ENCODE data around the gene SLC16A1.
"Not testable (repeated sequence)": the region's sequence is repeated elsewhere in the genome, so short reads cannot be mapped to it uniquely, and the experiment has no call there.

Gene SLC16A1, protein sequence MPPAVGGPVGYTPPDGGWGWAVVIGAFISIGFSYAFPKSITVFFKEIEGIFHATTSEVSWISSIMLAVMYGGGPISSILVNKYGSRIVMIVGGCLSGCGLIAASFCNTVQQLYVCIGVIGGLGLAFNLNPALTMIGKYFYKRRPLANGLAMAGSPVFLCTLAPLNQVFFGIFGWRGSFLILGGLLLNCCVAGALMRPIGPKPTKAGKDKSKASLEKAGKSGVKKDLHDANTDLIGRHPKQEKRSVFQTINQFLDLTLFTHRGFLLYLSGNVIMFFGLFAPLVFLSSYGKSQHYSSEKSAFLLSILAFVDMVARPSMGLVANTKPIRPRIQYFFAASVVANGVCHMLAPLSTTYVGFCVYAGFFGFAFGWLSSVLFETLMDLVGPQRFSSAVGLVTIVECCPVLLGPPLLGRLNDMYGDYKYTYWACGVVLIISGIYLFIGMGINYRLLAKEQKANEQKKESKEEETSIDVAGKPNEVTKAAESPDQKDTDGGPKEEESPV

DNA sequence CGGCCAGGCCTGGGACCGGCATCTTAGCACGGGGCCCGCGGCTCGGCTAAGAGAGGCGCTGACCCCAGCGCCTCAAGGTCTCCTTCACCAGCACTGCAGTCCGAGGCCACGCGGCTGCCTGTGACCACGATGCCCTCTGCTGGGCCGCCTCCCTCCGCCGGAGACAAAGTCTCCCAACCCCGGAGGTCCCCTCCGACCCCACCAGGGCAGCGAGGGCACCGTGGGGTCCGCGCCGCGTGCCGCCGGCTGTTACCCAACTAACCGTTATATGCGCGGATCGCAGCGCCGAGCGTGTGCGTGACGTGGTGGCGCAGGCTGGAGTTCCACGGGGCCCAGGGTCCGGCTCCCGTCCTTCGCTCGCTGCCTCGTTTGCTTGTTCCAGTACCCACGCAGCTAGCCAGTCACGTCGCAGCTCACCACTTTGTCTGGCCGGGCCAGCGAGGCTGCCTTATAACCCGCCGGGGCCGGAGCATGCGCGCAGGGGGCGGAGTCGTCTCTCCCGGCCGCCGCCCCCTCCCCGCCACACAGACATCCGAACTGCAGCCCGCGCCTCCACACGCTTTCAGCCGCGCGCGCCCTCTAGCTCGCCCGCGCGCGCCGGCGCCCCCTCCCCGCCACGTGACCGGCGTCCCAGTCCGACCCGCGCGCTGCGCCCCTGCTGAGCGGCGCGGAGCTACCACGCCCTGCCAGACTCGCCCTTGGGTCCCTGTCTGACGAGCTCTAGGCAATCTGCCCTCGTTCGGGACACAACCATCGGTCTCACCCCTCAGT lies at the start of gene SLC16A1:
SLC16A1 (minus strand) TSS at position 424 of the 771 bp plus-strand sequence. CDS start 26,888 bp downstream, outside the sequence.
- DNase-seq (ENCODE audit: low read depth in 2 of 2): peak; percentile 79 to 93

DNA sequence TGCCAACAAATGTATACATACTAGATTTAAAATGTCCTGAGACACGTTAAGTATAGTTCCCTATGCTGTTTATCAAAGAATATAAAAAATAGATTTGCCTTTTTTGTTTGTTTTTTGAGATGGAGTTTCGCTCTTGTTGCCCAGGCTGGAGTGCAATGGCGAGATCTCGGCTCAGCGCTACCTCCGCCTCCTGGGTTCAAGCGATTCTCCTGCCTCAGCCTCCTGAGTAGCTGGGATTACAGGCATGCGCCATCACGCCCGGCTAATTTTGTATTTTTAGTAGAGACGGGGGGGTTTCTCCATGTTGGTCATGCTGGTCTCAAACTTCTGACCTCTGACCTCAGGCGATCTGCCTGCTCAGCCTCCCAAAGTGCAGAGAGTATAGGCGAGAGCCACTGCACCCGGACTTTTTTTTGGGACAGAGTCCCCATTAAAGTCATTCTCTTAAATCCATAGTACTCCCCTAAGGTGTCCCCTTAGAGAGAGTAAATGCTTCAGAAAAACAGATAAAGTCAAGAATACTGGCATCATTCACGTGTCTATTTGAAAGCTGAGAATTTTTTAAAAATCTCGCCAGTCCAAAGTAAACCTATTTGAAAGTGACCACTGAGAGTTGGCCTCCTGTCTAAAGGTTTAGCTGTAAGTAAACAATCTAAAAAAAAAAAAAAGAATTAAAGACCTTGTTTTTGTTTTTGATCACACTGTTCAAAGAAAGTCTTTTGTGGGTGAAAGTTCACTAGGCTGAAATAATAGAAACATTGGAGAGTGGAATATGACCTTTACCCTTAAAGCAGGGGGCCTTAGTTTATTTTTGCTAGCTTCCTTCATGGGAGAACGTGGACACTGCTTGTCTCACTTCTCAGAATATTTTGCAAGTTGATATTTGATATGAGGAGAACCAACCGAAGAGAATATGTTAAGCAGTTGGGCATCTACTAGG lies 48.0 kb upstream of the SLC16A1 start:
- DNase-seq (ENCODE audit: low read depth in 2 of 2): no peak

DNA sequence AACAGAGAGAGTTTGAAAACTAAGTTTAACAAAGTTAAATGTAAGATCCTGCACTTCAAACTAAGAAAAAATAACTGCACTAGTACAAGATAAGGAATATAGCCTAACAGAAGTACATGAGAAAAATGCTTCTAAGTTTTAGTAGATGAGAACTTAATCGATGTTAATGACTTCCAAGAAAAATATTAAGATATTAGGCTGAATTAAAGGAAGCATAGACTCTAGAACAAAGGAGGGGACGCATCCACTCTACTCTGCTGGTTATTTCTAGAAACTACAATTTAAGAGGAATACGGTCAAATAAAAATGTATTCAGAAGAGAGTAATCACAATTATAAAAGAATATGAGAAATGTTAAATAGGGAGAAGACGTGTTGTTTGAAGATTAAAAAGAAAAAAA lies 46.3 kb upstream of the SLC16A1 start:
- no peak for DNase-seq (ENCODE audit: low read depth in 2 of 2)

DNA sequence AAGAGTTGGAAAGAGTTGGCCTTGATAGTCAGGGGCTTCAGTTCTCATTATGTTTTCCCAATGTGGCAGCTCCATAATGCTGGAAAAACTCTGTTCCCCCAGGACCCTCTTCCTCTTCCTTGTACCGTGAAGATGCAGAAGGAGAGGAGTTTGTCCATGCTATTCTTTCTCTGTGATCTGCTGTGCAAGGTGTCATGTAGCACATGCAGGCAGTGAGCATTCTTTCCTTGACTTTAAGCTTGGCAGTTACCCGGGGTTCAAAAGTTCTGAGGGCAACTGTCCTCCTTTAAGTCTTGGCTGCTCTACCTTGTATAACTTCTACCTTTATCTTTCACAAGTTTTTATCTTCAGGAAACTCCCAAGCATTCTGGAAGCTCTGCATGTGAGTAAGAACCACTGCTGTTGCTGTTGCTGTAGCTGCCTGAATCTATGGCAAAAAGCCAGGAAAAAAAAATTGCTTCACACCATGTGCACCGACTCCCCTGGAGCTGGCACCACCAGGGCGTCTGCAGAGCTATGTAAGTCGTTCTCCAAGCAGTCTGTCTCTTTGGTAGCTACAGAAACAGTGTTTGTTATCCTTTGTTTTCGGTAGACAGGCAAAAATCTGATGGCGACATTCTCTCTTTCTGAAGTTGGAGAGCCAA lies 42.7 kb upstream of the SLC16A1 start:
- no peak for DNase-seq (ENCODE audit: low read depth in 2 of 2)

DNA sequence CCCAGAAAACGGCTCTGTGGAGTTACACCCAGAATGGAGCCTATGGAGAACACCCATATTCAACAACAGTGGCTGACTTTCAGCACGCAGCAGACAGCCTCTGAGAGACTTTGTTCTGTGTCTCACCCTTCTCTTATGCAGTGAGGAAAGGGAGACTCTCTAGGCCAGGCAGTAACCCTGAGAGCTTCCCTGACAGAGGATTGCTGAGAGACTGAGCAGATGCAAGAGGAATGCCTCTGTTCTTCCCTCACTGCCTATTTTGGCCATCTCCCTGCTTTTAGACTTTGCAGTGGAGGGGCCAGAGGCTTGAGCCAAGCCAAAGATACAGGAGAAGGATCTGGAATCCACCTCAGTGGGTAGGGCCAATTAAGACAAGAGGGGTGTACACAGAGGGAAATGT lies 41.8 kb upstream of the SLC16A1 start:
- no peak for DNase-seq (ENCODE audit: low read depth in 2 of 2)

DNA sequence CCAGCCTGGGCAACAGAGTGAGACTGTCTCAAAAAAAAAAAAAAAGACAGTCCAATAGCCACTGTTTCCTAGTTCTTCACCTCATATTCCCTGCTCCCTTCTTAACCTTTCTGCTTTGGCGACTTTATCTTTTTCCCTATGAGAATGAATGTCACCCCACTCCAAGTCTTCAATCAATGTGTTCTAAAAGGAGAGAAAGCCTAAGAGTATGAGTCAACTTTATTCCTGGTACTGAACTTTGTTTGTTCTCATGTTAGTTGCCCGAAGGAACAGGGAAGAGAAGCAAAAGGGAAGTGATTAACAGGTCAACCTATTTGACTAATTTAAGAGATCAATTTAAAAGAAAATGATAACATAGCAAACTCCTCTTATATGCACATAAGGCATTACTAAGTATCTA lies 39.9 kb upstream of the SLC16A1 start:
- no peak for DNase-seq (ENCODE audit: low read depth in 2 of 2)

DNA sequence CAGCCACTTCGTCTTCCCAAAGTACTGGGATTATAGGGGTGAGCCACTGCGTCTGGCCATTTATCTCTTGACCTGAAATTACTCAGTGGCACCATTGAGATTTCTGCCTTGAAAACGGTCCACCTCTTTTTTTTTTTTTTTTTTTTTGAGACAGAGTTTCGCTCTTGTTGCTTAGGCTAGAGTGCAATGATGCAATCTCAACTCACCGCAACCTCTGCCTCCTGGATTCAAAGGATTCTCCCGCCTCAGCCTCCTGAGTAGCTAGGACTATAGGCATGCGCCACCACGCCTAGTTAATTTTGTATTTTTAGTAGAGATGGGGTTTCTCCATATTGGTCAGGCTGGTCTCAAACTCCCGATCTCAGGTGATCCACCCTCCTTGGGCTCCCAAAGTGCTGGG lies 39.0 kb upstream of the SLC16A1 start:
- not testable (repeated sequence) for DNase-seq (ENCODE audit: low read depth in 2 of 2)

DNA sequence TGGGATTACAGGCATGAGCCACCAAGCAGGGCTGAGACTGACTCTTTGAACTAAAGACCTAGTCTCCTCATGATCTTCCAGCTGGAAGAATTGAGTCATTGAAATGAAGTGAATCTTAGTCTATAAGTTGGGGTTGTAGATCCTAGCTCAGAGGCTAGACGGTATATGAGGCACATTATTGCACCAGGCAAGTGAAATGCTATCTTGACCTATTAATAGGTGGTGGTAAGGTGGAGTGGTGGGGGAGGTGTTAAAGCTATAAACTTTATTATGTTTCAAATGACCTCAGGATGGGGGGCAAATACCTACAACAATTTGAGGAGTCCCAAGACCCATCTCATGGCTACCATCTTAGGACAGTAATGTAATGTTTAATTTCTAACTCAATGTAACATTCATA lies 36.8 kb upstream of the SLC16A1 start:
- DNase-seq (ENCODE audit: low read depth in 2 of 2): no peak

DNA sequence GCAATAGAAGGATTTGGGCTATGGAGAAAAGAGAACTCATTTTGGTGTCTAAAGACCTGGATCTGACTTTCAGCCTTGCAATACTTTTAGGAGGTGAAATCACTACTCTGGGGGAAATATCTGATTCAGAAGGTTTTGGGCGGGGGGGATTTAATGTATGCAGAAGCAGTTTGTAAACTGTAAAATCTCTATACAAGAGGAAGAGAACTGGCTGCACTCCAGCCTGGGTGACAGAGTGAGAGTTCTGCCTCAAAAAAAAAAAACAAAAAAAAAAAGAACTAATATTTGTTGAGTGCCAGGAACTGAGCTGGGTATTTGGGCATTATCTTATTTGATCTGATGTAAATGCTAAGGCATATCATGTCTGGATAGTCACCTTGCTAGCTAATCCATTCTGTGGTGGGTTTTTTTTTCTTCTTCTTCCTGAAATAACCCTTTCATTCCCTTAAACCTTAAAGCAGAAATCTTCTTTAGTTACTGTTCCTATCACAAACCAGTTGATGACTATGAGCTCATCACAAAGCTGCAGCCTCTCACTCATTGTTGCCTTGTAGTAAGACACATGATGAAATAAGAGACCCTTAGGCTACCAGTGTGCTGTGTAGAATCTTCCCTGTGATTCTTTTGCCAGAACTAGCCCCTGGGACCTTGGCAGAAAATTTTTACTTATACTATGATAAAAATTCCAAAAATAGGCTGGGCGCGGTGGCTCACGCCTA lies 35.6 kb upstream of the SLC16A1 start:
- no peak for DNase-seq (ENCODE audit: low read depth in 2 of 2)

DNA sequence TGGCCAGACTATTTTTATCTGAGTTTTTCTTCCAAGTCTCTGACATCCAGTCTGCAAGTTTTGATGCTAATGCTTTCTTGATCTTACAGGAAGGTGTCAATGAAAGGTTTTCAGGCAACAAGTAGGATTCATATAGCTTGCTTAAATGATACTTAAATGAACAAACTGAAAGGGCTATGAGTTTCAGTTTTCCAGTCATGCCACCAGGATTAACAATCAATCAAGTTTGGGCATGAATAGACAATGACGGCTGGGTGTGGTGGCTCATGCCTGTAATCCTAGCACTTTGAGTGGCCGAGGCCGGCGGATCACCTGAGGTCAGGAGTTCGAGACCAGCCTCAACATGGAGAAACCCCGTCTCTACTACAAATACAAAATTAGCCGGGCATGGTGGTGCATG lies 34.3 kb upstream of the SLC16A1 start:
- no peak for DNase-seq (ENCODE audit: low read depth in 2 of 2)

DNA sequence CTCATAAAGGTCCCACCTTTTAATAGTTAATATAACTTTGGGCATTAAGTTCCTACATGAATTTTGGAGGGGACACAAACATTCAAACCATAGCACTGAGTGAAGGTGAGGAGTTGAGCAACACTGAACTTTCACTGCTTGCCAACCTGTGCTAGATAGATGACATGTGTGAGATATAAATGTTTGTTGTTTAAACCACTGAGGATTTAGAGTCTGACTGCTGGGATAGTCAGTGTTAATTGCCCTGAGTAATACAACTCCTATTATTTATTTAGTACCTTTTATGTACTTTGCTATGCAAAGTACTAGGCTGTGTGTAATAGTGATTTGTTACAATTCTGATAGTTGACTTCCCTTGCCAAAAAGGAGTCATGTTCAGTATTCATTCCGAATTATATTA lies 32.4 kb upstream of the SLC16A1 start:
- no peak for DNase-seq (ENCODE audit: low read depth in 2 of 2)

DNA sequence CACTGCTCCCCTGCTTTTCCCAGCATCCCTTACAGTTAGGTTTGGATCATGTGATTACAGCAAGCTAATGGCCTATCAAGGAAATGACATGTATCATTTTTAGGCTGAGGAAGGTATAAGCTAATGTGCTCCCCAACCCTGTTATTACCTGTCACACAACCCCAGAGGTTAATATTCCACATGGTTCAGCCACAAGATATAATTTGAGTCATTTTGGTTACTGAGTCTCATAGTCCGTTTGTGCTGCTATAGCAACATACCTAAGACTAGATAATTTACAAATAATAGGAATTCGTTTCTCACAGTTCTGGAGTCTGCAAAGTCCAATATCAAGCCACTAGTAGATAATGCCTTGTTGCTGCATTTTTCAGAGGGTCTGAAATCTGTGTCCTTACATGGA lies 29.1 kb upstream of the SLC16A1 start:
- no peak for DNase-seq (ENCODE audit: low read depth in 2 of 2)

DNA sequence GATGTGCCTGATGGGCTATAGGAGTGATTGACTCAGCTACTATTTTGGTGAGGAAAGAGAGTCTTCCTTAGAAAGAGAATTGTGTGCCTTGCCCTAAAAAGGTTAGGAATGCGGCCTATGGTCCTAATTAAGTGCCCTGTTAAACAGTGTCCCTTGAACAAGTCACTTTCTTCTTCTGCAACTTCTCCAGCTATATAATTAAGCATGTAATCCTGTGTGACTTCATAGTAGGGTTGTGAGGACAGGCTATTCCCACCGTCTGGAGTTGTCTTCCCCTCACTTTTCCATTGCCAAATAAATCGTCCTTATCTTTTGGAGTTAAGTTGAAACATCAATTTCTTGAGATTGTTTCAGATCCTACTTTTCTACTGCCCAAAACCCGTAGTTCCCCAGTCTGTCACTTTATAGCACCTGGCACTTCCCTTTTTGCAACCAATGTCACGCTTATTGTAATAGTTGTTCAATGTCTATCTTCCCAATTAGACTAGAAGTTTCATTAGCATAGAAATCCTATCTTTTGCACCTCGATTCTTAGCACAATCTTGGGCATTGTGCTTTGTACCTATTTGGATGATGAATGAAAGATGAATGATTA lies 27.6 kb upstream of the SLC16A1 start:
- DNase-seq (ENCODE audit: low read depth in 2 of 2): no peak

DNA sequence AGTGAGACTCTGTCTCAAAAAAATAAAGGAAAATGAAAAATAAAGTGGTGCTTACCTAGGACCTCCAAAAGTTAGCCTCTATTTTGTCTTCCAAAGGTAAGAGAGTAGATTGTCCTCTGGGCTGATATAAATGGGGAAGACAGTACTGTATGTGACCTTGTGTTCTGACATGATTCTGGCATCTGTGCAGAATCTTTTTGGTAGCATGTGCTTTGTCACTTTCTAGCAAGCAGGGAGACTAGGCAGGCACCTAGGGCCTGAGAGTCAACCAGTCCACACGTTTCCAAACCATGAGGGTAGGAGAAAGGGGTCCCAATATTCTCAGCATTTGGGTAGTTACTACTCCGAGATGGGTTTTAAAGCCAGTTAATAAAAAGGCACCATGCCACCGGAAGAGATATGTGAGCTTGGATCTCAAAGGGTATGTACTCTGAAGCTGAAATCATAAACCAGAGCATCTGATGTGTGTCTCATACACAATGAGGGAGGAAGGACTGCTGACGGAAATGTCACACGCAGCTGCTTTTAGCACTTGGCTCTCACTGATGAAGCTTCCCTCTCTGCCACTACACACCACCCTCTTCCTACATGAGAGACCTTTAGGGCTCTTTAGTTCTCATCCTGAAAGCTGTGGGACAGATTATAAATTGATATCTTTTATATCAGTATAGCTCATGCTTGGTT lies 27.0 kb upstream of the SLC16A1 start:
- DNase-seq (ENCODE audit: low read depth in 2 of 2): no peak

DNA sequence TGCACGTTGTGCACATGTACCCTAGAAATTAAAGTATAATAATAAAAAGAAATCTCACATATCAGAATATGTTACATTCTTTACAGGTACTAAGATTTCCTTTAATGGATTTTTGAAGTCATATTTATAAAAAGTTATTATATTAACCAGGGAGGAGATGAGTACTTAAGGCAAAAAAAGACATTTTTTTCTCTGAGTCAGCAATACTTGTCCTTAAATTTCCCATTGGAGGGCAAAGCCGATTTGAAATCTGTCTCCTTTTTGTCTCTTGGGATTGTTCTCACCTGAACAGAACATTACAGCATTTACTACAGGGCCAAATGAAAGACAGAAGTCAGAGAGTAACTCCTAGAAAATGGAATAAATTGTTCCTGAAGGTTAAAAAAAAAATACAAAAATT lies 26.3 kb upstream of the SLC16A1 start:
- DNase-seq (ENCODE audit: low read depth in 2 of 2): no peak

DNA sequence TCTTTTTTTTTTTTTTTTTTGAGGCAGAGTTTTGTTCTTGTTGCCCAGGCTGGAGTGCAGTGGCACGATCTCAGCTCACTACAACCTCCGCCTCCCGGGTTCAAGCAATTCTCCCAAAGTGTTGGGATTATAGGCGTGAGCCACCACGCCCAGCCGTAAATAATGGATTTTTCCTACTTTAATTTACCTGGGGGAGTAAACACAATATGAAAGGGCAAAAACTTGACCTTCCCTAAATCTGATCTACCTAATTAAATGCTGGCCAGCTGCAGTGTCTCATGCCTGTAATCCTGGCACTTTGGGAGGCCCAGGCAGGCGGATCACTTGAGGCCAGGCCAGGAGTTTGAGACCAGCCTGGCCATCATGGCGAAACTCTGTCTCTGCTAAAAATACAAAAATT lies 25.8 kb upstream of the SLC16A1 start:
- DNase-seq (ENCODE audit: low read depth in 2 of 2): not testable (repeated sequence)

DNA sequence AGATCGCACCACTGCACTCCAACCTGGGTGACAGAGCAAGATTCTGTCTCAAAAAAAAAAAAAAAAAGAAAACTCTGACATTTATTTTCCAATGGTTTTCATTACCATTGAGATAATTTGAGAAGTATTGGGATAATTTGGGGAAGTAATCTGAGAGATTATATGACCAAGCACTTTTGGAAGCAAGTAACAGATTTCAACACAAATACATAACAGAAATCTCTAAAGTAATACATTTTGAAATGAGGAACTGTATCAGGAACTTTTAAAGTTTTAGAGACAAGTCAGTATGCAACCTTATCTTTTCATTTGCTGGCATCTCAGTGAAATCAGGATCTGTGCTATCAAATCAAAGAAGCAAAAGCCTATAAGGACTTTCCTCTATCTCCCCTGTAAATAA lies 25.4 kb upstream of the SLC16A1 start:
- DNase-seq (ENCODE audit: low read depth in 2 of 2): no peak

DNA sequence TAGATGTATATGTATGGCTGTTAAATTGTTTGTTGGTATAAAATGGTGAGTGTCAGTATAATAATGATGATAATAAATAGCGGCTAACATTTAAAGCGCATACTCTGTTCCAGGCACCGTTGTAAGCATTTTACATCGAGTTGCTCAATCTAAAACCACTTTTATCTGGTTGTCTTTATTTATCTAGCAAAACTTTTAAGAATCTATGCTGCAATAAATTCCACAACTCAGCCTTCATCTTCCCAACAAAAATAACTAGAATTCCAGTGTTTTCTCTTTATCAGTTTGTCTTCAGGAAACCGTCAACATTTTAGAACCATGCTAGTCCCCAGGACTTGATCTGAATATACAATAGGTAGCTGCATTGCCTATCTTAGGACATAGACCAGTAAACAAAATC lies 19.3 kb upstream of the SLC16A1 start:
- no peak for DNase-seq (ENCODE audit: low read depth in 2 of 2)

DNA sequence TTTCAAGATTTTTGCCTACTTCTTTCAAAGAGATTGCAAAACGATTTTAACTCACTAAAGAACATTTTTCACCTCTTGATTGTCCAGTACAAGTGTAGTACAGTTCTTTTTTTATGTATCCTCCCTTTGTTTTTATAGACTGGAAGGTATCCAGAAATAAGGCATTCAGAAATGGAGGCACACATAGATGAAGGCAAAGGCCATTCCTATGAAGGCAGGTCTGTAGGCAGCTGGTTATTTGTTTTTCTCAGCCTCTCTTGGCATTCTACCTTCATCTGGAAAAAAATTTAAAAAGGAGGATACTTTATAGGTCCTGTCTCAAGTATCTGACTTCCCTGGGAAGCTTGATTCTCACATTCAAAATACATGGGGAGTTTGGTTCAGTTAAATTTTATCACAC lies 18.6 kb upstream of the SLC16A1 start:
- DNase-seq (ENCODE audit: low read depth in 2 of 2): no peak

DNA sequence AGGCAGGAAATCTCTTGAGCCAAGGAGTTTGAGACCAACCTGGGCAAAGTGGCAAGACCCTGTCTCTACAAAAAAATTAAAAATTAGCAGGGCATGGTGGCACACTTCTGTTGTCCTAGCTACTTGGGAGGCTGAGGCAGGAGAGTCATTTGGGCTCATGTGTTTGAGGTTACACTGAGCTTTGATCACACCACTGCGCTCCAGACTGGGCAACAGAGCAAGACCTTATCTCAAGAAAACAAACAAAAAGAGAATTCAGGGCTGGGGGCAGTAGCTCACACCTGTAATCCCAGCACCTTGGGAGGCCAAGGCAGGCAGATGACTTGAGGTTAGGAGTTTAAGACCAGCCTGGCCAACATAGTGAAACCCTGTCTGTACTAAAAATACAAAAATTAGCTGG lies 17.8 kb upstream of the SLC16A1 start:
- no peak for DNase-seq (ENCODE audit: low read depth in 2 of 2)

All from stimulated activated CD8-positive, alpha-beta memory T cell treated with anti-CD3 and anti-CD28 coated beads, Interleukin-7, amount 100 ng/mL, for 4 hours (primary cell).